ENCODE results near the gene CCDC188.

DNA sequence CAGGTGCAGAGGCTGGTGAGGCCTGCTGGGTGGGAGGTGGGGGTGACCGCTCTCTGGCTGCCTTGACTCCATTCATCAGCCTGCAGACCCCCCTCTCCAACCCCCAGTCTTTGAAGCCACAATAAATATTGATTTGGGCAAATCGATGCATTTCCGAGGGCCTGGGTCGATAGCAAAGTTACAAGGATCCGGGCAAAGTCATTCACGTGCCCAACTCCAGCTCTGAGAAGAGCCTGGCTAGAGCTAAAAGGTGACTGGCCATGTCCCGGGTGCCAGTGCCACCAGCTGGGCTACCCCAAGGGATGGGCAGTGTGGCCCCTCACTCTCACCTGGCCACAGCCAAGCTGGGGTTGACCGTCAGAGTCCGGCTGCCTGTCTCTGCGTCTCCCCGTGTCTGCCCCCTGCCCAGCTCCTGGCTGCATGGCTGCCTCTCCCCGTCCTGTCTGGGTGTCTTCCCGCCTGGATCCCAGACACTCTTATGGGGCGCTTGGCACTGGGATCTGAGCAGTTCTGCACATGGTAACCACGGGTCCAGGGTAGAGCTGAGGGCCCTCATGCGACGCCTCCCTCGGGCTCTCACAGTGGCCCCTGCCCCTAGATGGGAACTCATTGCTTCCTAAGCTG is 46.7 kb upstream of the CCDC188 start:
- TF ChIP-seq, protein P1, sequence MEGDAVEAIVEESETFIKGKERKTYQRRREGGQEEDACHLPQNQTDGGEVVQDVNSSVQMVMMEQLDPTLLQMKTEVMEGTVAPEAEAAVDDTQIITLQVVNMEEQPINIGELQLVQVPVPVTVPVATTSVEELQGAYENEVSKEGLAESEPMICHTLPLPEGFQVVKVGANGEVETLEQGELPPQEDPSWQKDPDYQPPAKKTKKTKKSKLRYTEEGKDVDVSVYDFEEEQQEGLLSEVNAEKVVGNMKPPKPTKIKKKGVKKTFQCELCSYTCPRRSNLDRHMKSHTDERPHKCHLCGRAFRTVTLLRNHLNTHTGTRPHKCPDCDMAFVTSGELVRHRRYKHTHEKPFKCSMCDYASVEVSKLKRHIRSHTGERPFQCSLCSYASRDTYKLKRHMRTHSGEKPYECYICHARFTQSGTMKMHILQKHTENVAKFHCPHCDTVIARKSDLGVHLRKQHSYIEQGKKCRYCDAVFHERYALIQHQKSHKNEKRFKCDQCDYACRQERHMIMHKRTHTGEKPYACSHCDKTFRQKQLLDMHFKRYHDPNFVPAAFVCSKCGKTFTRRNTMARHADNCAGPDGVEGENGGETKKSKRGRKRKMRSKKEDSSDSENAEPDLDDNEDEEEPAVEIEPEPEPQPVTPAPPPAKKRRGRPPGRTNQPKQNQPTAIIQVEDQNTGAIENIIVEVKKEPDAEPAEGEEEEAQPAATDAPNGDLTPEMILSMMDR (IDR thresholded peaks at IDR 0.05; ENCODE audit: low read depth, low read length) = no peak
- TF ChIP-seq POLR2A (IDR thresholded peaks at IDR 0.05; ENCODE audit: extremely low read depth, insufficient read length) = no peak
- TF ChIP-seq, protein P2, sequence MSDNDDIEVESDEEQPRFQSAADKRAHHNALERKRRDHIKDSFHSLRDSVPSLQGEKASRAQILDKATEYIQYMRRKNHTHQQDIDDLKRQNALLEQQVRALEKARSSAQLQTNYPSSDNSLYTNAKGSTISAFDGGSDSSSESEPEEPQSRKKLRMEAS (IDR thresholded peaks at IDR 0.05; ENCODE audit: low read depth, low read length) = no peak
- no peak for TF ChIP-seq MYC (IDR thresholded peaks at IDR 0.05; ENCODE audit: low read depth, low read length)
